Neural progenitor cell (in vitro differentiated cells): ENCODE data around the gene NR2C2.
"Not testable (repeated sequence)": the region's sequence is repeated elsewhere in the genome, so short reads cannot be mapped to it uniquely, and the experiment has no call there.

ENCODE experiments used
- EZH2 ChIP-seq: fragments of 200-600 bp; sonication (generic); IDR thresholded peaks from 2 replicates; pipeline ENCODE4 v1.6.1; 2017; ENCODE audit warnings: antibody characterized with exemption, mild to moderate bottlenecking, moderate library complexity
- TF ChIP-seq, protein P1 (sequence below): fragments of 200-600 bp; sonication (generic); IDR thresholded peaks from 2 replicates; pipeline ENCODE4 v1.5.1; 2017; ENCODE audit warnings: antibody characterized with exemption, mild to moderate bottlenecking

DNA sequence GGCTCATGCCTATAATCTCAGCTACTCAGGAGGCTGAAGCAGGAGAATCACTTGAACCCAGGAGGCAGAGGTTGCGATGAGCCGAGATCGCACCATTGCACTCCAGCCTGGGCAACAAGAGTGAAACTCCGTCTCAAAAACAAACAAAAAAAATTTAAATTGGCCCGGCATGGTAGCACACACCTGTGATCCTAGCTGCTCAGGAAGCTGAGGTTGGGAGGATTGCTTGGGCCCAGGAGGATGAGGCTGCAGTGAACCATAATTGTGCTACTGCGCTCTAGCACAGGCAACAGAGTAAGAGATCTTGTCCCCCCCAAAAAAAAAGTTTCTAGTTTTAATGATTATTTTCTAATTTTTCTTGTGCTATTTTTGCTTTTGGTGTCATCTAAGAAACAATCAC is 51.8 kb downstream of the NR2C2 start:
- TF ChIP-seq, protein P1, sequence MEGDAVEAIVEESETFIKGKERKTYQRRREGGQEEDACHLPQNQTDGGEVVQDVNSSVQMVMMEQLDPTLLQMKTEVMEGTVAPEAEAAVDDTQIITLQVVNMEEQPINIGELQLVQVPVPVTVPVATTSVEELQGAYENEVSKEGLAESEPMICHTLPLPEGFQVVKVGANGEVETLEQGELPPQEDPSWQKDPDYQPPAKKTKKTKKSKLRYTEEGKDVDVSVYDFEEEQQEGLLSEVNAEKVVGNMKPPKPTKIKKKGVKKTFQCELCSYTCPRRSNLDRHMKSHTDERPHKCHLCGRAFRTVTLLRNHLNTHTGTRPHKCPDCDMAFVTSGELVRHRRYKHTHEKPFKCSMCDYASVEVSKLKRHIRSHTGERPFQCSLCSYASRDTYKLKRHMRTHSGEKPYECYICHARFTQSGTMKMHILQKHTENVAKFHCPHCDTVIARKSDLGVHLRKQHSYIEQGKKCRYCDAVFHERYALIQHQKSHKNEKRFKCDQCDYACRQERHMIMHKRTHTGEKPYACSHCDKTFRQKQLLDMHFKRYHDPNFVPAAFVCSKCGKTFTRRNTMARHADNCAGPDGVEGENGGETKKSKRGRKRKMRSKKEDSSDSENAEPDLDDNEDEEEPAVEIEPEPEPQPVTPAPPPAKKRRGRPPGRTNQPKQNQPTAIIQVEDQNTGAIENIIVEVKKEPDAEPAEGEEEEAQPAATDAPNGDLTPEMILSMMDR: not testable (repeated sequence)
- not testable (repeated sequence) for TF ChIP-seq EZH2
